Activated CD8-positive, alpha-beta memory T cell treated with anti-CD3 and anti-CD28 coated beads for 24 hours (primary cell): Measurements from ENCODE around the gene PRKG1.

Source experiments
- DNase-seq: peaks from one replicate; pipeline ENCODE4 v3.0.0-alpha.2; 2020

Gene PRKG1

GRCh38 chr10:52261362-52261761 lies 1187.1 kb downstream of the PRKG1 start:
- DNase-seq: no peak

GRCh38 chr10:52265131-52265926 lies 1191.0 kb downstream of the PRKG1 start:
- DNase-seq: no peak

GRCh38 chr10:52266858-52267257 lies 1192.6 kb downstream of the PRKG1 start:
- no peak for DNase-seq

- DNase-seq: no peak
Measured at GRCh38 chr10:52268790-52269189, 1194.5 kb downstream of the PRKG1 start.

GRCh38 chr10:52269233-52269632 lies 1194.9 kb downstream of the PRKG1 start:
- no peak for DNase-seq

GRCh38 chr10:52276163-52276562 lies 1201.9 kb downstream of the PRKG1 start:
- no peak for DNase-seq

- DNase-seq: no peak
Measured at GRCh38 chr10:52276986-52277385, 1202.7 kb downstream of the PRKG1 start.

- DNase-seq: no peak
Measured at GRCh38 chr10:52279546-52279945, 1205.3 kb downstream of the PRKG1 start.

GRCh38 chr10:52280051-52280450 lies 1205.8 kb downstream of the PRKG1 start:
- DNase-seq: no peak

GRCh38 chr10:52283174-52283573 lies 1208.9 kb downstream of the PRKG1 start:
- DNase-seq: no peak

- DNase-seq: no peak
Measured at GRCh38 chr10:52284416-52285013, 1210.2 kb downstream of the PRKG1 start.

- no peak for DNase-seq
Measured at GRCh38 chr10:52287866-52288265, 1213.6 kb downstream of the PRKG1 start.

GRCh38 chr10:52297747-52298146 lies 1223.5 kb downstream of the PRKG1 start:
- no peak for DNase-seq

- no peak for DNase-seq
Measured at GRCh38 chr10:52300599-52301277, 1226.5 kb downstream of the PRKG1 start.

- peak; percentile 51 for DNase-seq
Measured at GRCh38 chr10:52308251-52309031, 1234.2 kb downstream of the PRKG1 start.

- DNase-seq: no peak
Measured at GRCh38 chr10:52312942-52313255, 1238.6 kb downstream of the PRKG1 start.

- no peak for DNase-seq
Measured at GRCh38 chr10:52313256-52313932, 1239.1 kb downstream of the PRKG1 start.

- DNase-seq: peak; percentile 55
Measured at GRCh38 chr10:52313933-52314821, 1239.9 kb downstream of the PRKG1 start, which contains the start of gene DKK1. Gene DKK1, plus strand, starts transcription at chr10:52314281. Its CDS starts 154 bp downstream, at chr10:52314435.

GRCh38 chr10:52314822-52315552 lies 1240.7 kb downstream of the PRKG1 start:
- DNase-seq: no peak

- DNase-seq: no peak
Measured at GRCh38 chr10:52316001-52316400, 1241.7 kb downstream of the PRKG1 start.

- no peak for DNase-seq
Measured at GRCh38 chr10:52316500-52316899, 1242.2 kb downstream of the PRKG1 start.
